K562 (cell line): ENCODE results near the gene AHR.

Experiments used
- BCL6 ChIP-seq: fragments of 250-450 bp; sonication (Bioruptor Pico); IDR thresholded peaks from 2 replicates; pipeline ENCODE4 v1.4.0; 2020
- CHD1 ChIP-seq: fragments of 200-600 bp; sonication (generic); IDR thresholded peaks from one replicate; pipeline ENCODE4 v1.6.1; 2012; ENCODE audit warnings: mild to moderate bottlenecking, moderate library complexity, low read length, inconsistent platforms
- CTCF ChIP-seq, 3 experiments: IDR thresholded peaks in 2 of 3; conservative IDR thresholded peaks in 1 of 3; 2 replicates each; pipeline ENCODE4 v1.5.1; 2011 to 2012; ENCODE audit warnings: low read length in 3 of 3, mild to moderate bottlenecking in 3 of 3, control low read depth in 2 of 3, improper control_type of control experiment in 1 of 3, inconsistent platforms in 1 of 3, low read depth in 1 of 3, mixed read lengths in 1 of 3, moderate library complexity in 1 of 3; ENCODE audit not compliant: insufficient read depth in 2 of 3
- POLR2A ChIP-seq: fragments of 450-650 bp; conservative IDR thresholded peaks from 2 replicates; pipeline ENCODE4 v1.6.1; 2016
- REST ChIP-seq, 2 experiments: fragments of 450-650 bp; formaldehyde crosslinking in 1 of 2; IDR thresholded peaks; 2 replicates each; pipeline versions ENCODE4 v1.4.0 to v1.6.1; 2014 to 2020; ENCODE audit warnings: mild to moderate bottlenecking in 2 of 2, borderline replicate concordance in 1 of 2, low read depth in 1 of 2
- STAT5B ChIP-seq: fragments of 250-450 bp; sonication (Bioruptor Pico); IDR thresholded peaks from 2 replicates; pipeline ENCODE4 v1.8.0; 2021; ENCODE audit warnings: mild to moderate bottlenecking, inconsistent platforms

- TF ChIP-seq POLR2A (no peak), CHD1 (no peak), CTCF (IDR thresholded peaks at IDR 0.05 in 2 of 3, conservative IDR thresholded peaks at IDR 0.05 in 1 of 3; ENCODE audit: insufficient read depth in 2 of 3, low read depth in 1 of 3, low read length in 3 of 3) (no peak), REST (IDR thresholded peaks at IDR 0.05; ENCODE audit: borderline replicate concordance) (no peak), REST (CRISPR knock-in tag; IDR thresholded peaks at IDR 0.05; ENCODE audit: low read depth) (no peak), BCL6 (CRISPR knock-in tag) (no peak), STAT5B (CRISPR knock-in tag) (no peak)
Observed at GRCh38 chr7:17331891-17332501, 33.5 kb downstream of the AHR start.
